ENCODE measurements around the gene SEC14L3. TPM values are rescaled to one million over a fixed set of nuclear protein-coding genes. Genes with fewer than 3 reads are reported as not detected.
"Not testable (repeated sequence)": the region's sequence is repeated elsewhere in the genome, so short reads cannot be mapped to it uniquely, and the experiment has no call there.

SEC14L3 gene
- total RNA-seq, 6 experiments from 2014 or later = 0.31 to 1.1 (median 0.55) TPM; not detected in 2

DNA sequence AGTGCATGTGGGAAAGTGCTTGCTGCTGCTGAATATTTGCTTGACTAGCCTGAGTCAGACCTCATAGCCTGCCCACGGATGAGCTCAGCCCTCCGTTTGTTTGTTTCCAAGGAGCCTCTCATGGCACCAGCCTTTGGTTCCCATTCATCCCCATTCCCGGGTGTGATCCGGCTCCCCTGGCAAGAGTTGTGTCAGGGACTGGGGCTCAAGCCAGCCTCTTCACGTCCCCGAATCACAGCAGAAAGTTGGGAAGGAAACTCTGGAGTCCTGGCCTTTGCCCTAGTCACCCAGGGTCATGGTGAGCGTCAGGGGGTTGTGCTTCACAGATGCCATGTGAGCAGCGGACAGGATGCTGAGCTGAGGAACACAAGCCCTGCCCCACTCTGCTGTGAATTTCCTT lies 13.8 kb downstream of the SEC14L3 start:
- Histone ChIP-seq H3K4me3 (no peak overlapping the region), H3K9me3 (no peaks in the 10 kb centered on the region), H3K27ac (no peak overlapping the region), H3K27me3 (no peaks in the 10 kb centered on the region), H3K4me1 (peaks cover 0 to 39% (median 10%) of the 10 kb centered on the region in 4 donors), H3K36me3 (no peaks in the 10 kb centered on the region)
- 19% methylated on average over 6 of the region's 8 CpGs for WGBS (ENCODE audit: insufficient coverage, low coverage, low lambda C conversion rate, missing lambda C conversion rate)
- ATAC-seq (peak; percentile 48 to 68 (median 61)), DNase-seq (peak in 2 of 3 donors; percentile 55 to 71)
- intact Hi-C loops (cut with DNase I) = no loop called here
- TF ChIP-seq POLR2A (IDR thresholded peaks at IDR 0.05) = no peak
- TF ChIP-seq, protein P1, sequence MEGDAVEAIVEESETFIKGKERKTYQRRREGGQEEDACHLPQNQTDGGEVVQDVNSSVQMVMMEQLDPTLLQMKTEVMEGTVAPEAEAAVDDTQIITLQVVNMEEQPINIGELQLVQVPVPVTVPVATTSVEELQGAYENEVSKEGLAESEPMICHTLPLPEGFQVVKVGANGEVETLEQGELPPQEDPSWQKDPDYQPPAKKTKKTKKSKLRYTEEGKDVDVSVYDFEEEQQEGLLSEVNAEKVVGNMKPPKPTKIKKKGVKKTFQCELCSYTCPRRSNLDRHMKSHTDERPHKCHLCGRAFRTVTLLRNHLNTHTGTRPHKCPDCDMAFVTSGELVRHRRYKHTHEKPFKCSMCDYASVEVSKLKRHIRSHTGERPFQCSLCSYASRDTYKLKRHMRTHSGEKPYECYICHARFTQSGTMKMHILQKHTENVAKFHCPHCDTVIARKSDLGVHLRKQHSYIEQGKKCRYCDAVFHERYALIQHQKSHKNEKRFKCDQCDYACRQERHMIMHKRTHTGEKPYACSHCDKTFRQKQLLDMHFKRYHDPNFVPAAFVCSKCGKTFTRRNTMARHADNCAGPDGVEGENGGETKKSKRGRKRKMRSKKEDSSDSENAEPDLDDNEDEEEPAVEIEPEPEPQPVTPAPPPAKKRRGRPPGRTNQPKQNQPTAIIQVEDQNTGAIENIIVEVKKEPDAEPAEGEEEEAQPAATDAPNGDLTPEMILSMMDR (IDR thresholded peaks at IDR 0.05) = no peak

DNA sequence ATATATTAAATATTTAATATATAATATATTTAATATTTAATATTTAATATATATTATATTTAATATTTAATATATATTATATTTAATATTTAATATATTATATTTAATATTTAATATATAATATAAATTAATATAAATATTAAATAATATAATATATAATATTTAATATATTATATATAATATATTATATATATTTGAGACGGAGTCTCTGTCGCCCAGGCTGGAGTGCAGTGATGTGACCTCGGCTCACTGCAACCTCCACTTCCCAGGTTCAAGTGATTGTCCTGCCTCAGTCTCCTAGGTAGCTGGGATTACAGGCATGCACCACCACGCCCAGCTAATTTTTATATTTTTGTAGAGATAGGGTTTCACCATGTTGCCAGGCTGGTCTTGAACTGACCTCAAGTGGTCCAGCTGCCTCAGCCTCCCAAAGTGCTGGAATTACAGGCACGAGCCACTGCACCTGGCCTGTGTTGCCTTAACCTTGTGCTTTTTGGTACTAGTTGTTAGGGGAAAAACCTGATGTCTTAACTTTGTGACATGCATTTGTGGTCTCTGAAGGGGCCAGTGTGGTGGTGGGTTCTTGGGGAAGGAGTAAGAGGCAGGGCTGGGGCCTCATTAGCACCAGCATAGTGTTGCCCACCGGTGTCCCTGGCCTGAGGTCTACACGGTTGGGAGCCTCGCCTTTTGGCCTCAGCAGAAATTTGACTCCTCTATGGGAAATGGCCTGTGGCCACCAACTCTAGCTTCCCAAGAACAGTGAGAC lies 16.6 kb downstream of the SEC14L3 start:
- 93% methylated on average over 5 of the region's 8 CpGs for WGBS (ENCODE audit: insufficient coverage, low coverage, low lambda C conversion rate, missing lambda C conversion rate)
- no peak overlapping the region for H3K4me3 ChIP-seq
- TF ChIP-seq, protein P1 (IDR thresholded peaks at IDR 0.05) = no peak
- no peak for TF ChIP-seq POLR2A (IDR thresholded peaks at IDR 0.05)
- H3K4me1 ChIP-seq = peaks cover 0 to 28% (median 9%) of the 10 kb centered on the region in 4 donors
- DNase-seq = no peak
- H3K27me3 ChIP-seq = no peaks in the 10 kb centered on the region
- H3K9me3 ChIP-seq = no peaks in the 10 kb centered on the region
- no peak for ATAC-seq
- intact Hi-C loops (cut with DNase I) = no loop called here
- H3K27ac ChIP-seq = no peak overlapping the region
- no peaks in the 10 kb centered on the region for H3K36me3 ChIP-seq

DNA sequence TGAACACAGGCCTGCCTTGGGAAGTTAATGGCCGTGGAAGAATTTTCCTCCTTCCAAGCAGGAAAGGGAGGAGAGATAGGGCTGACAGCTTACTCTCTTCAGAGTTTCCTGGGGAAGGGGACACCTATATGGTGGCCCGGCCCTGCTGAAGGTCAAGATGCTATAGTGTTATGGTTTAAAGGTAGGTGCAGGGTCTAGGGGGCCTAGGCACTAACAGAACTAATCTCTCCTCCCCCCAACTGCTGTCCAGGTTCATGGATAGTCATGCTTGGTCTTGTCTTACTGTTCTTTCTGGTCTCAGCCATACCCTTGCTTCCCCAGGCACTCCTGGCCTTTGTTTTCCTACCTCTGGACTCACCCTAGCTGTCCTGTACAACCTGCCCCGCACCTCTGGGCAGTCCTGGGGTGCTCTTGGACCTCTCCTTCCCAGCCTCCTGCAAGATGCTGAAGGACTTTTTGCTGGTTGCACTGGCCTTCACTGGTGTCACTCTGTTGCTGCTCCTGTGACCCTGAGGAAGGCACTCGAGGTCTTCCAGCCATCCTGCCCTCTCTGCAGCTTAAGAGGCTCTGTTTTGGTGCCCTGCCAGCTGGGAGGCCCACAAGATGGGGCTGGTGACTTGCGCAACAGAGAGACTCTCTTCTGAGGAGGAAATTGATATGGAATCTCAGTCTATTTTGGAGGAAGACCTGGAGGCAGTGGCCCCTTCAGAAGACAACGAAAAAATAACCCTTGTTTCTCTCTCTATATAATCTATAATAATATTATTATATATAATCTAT lies 17.9 kb downstream of the SEC14L3 start:
- no peaks in the 10 kb centered on the region for H3K36me3 ChIP-seq
- WGBS (ENCODE audit: insufficient coverage, low coverage, low lambda C conversion rate, missing lambda C conversion rate) = 38% methylated on average over 4 of the region's 6 CpGs
- no peak overlapping the region for H3K27ac ChIP-seq
- intact Hi-C loops (cut with DNase I) = no loop called here
- TF ChIP-seq POLR2A (IDR thresholded peaks at IDR 0.05) = no peak
- TF ChIP-seq, protein P1 (IDR thresholded peaks at IDR 0.05) = no peak
- peaks cover 0 to 15% (median 3%) of the 10 kb centered on the region in 4 donors for H3K4me1 ChIP-seq
- no peak for ATAC-seq
- no peaks in the 10 kb centered on the region for H3K27me3 ChIP-seq
- H3K9me3 ChIP-seq = no peaks in the 10 kb centered on the region
- no peak overlapping the region for H3K4me3 ChIP-seq
- no peak for DNase-seq

DNA sequence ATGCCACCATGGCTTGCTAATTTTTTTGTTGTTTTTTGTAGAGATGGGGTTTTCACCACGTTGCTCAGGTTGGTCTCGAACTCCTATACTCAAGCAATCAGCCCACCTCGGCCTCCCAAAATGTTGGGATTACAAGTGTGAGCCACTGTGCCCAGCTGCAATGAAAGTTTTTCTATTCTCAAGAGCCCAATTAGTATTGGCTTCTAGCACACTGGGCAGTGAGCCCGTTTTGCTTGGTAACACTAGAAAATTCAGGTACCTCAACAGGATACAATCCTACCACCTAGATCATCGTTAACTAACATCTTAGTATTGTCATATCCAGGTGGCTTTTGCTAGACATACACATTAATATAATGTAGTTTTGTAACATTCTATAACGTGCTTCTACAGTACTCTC lies 19.0 kb downstream of the SEC14L3 start:
- DNase-seq (no peak), ATAC-seq (no peak)
- TF ChIP-seq, protein P1 (IDR thresholded peaks at IDR 0.05) = no peak
- TF ChIP-seq POLR2A (IDR thresholded peaks at IDR 0.05) = no peak
- intact Hi-C loops (cut with DNase I) = no loop called here
- Histone ChIP-seq H3K27me3 (no peaks in the 10 kb centered on the region), H3K4me1 (peaks cover 0 to 5% (median 0%) of the 10 kb centered on the region in 4 donors), H3K36me3 (no peaks in the 10 kb centered on the region), H3K9me3 (no peaks in the 10 kb centered on the region), H3K27ac (no peak overlapping the region), H3K4me3 (no peak overlapping the region)
- 72% methylated on average over 6 of the region's 6 CpGs for WGBS (ENCODE audit: insufficient coverage, low coverage, low lambda C conversion rate, missing lambda C conversion rate)

DNA sequence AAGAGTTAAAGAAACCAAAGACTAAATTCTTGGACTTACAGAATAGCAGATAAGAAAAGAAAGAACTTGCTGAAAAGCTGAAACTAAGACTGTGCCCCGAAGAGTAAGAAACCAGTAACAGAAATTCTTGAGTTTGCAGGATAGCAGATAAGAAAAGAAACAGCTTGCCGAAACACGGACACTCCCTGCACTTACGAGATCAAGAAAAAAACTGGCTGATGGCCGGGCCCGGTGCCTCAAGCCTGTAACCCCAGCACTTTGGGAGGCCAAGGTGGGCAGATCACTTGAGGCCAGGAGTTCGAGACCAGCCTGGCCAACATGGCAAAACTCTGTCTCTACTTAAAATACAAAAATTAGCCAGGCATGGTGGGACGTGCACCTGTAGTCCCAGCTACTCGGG lies 20.3 kb downstream of the SEC14L3 start:
- 53% methylated on average over 6 of the region's 9 CpGs for WGBS (ENCODE audit: insufficient coverage, low coverage, low lambda C conversion rate, missing lambda C conversion rate)
- H3K27ac ChIP-seq; H3K4me1 ChIP-seq; H3K36me3 ChIP-seq; H3K4me3 ChIP-seq; intact Hi-C loops (cut with DNase I); ATAC-seq; H3K9me3 ChIP-seq; H3K27me3 ChIP-seq: not testable (repeated sequence)
- DNase-seq = peak in 1 of 3 donors; percentile 13

Data from right lobe of liver (tissue), 6 donors.